ENCODE data around the gene CPT1B.

CPT1B gene

DNA sequence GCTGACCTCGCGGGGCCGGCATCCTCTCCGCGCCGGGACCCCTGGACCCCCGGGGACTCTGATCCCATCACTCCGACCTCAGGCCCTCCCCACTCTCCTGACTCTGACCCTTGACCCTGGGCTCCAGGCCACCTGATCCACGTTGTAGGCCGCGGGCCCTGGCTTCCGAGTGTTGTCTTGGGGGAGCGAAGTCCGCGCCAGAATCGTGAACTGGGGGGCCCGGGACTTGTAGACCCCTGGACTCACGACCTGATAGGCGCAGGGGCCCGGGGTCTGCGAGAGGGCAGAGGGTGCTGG, 47.7 kb downstream of the CPT1B start:
- DNase-seq (ENCODE audit: low read depth), result peak; percentile 37
- TF ChIP-seq, protein P1, sequence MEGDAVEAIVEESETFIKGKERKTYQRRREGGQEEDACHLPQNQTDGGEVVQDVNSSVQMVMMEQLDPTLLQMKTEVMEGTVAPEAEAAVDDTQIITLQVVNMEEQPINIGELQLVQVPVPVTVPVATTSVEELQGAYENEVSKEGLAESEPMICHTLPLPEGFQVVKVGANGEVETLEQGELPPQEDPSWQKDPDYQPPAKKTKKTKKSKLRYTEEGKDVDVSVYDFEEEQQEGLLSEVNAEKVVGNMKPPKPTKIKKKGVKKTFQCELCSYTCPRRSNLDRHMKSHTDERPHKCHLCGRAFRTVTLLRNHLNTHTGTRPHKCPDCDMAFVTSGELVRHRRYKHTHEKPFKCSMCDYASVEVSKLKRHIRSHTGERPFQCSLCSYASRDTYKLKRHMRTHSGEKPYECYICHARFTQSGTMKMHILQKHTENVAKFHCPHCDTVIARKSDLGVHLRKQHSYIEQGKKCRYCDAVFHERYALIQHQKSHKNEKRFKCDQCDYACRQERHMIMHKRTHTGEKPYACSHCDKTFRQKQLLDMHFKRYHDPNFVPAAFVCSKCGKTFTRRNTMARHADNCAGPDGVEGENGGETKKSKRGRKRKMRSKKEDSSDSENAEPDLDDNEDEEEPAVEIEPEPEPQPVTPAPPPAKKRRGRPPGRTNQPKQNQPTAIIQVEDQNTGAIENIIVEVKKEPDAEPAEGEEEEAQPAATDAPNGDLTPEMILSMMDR (IDR thresholded peaks at IDR 0.05; ENCODE audit: low read length, missing control alignments), result no peak
- peak overlapping the region; percentile 62 for H3K4me3 ChIP-seq (replicated peaks; ENCODE audit: low read depth, low read length)

DNA sequence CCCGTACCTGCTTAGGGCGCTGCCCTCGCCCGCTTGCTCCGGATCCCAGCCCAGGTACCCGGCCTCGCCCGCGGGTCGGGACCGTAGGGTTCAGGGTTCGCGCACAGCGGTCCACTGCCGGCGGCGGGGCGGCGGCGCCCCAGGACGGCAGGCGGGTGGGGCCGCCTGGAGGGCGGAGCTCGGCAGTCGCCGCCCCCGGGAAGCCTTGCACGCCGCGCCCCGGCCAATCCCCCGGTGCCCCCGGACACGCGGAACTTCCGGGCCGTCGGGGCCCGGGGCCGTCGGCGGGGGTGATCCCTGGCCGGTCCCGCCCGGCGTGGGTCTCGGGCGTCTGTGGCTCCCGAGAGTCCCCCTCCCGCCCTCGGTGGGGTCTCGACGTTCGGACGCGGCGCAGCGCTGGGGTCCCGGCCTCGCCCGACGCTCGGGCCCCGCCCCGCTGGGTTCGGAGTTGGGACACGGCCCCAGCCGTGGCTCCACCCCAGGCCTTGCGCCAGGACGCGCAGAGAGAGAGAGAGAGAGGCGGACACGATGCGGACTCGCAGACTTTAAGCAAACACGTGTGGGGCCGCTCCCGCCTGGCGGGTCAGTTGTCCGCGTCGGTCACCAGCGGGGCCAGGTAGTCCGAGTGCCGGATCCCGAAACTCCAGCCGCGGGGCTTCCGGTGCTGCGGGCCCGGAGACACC, 48.2 kb downstream of the CPT1B start, which contains the start of gene TYMP:
Gene TYMP, minus strand, starts transcription at position 116 of the 683 bp plus-strand sequence. CDS start 303 bp downstream, outside the sequence.
- TF ChIP-seq, protein P1 (IDR thresholded peaks at IDR 0.05; ENCODE audit: low read length, missing control alignments), result no peak
- H3K4me3 ChIP-seq (replicated peaks; ENCODE audit: low read depth, low read length), result peak within 1 kb of the TSS; percentile 62
- peak; percentile 88 for DNase-seq (ENCODE audit: low read depth)

DNA sequence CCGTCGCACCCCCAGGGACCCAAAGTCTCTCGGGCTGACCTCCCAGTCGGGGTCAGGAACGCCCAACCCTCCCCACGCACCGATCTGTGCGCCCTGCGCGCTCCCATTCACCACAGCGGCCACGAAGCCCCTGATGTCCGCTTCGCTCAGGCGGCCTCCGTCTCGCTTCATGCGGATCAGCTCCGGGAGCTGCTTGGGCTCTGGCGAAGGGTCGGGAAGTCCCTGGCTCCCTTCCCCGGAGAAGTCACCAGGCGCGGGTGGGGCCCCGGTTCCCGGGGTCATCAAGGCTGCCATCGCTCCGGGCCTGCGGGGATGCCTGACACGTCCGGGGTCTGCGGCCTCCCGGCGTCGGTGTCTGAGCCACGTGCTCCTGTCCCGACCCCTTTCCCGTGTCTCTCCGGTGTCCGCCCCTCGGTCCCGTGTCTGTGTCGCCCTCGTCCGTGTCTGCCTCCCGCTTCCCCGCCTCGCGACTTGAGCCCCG, 48.8 kb downstream of the CPT1B start:
- TF ChIP-seq, protein P1 (IDR thresholded peaks at IDR 0.05; ENCODE audit: low read length, missing control alignments), result no peak
- DNase-seq (ENCODE audit: low read depth), result no peak
- peak overlapping the region; percentile 62 for H3K4me3 ChIP-seq (replicated peaks; ENCODE audit: low read depth, low read length)

DNA sequence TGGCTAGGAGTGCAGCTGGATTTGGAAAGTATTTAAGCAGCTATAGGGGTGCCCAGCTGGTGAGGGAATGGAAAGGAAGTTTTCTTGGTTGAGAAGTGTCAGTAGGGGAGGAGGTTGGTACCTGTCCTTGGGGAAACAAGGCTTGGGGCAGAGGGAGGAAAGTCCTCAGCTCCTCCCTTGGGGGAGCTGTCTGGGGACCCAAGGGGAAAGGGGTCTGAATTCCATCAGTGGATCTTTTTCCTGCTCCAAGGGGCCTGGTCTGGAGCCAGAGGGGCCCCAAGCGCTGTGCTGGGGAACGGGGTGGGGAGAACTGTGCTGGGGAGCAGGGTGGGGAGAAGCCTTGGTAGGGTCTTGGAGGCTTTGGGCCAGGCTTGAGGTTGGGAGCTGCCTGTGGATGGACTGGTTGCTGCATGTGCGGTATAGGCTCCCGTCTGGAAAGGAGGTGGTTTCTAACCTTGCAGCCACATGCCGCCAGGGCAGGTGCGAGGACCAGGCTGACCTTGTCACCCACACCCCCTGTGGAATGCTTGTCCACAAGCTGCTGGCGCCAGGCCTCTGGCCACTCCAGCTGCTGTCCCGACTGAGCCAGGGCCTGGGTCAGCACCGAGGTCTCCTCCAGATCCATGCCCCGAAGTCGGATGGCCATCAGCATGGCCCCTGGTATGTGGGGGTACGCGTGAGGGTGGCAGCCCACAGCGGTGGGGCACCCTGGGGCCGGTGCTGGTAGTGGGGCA, 49.4 kb downstream of the CPT1B start:
- H3K4me3 ChIP-seq (replicated peaks; ENCODE audit: low read depth, low read length), result peak overlapping the region; percentile 62
- no peak for DNase-seq (ENCODE audit: low read depth)
- TF ChIP-seq, protein P1 (IDR thresholded peaks at IDR 0.05; ENCODE audit: low read length, missing control alignments), result no peak

DNA sequence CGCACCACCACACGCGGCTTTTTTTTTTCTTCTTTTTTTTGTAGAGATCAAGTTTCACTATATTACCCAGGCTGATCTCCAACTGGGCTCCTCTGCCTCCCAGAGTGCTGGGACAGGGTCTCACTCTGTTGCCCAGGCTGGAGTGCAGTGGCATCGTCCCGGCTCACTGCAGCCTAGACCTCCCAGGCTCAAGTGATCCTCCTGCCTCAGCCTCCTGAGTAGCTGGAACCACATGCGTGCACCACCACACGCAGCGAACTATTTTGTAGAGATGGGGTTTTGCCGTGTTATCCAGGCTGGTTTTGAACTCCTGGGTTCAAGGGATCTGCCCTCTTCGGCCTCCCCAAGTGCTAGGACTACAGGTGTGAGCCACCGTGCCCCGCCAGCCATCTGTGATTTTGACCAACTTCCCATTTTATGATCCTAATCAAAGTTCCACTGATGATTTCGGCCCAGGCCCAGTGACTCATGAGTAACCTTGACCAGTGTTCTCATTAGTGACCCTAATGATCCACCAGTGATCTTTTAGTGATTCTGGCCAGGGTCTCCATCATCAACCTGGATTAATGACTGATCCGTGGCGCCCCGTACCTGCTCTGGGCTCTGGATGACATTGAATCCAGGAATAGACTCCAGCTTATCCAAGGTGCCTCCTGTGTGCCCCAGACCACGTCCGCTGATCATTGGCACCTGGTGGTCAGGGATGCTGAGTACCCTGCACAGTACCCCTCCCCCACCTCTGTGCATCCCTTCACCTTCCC, 50.1 kb downstream of the CPT1B start:
- TF ChIP-seq, protein P1 (IDR thresholded peaks at IDR 0.05; ENCODE audit: low read length, missing control alignments), result no peak
- H3K4me3 ChIP-seq (replicated peaks; ENCODE audit: low read depth, low read length), result no peak overlapping the region
- no peak for DNase-seq (ENCODE audit: low read depth)

DNA sequence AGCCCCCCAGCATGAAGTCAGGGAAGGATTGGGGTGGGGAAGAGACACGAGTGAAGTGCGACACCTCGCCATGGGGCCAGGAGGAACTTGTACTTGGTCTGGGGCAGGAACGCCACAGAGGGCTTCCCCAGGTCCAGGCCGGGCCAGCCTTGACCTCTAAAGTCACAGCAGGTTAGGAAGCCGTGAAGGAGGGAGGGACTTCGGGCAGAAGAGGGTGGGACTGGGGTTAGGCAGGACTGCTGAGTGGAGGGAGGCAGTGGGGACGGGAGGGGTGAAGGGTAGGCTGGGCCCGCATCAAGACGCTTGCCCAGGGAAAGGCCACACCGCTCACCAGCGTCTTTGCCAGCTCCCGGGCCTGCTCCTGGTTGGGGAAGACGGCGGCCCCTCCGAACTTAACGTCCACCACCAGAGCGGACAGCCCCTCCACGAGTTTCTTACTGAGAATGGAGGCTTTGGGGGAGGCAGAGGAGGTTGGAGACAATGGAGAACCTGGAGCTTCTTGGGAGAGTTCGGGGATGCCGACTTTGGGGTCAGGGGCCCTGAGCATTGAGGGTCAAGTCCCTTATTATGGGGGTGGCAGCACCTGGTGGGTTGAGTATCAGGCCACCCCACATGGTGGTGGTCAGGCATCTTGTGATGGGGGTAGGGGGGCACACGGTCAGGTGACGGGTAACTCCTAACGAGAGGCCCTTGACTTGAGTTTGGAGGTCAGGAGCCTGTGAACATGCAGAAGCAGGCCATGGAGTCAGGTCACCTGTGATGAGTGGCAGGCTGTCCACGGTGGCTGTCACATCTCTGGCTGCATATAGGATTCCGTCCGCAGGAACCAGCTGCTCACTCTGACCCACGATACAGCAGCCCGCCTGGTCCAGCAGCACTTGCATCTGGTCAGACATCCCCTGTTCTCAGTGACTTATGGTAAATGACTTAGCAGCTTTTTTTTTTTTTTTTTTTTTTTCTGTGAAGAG, 51.1 kb downstream of the CPT1B start:
- peak overlapping the region; percentile 74 for H3K4me3 ChIP-seq (replicated peaks; ENCODE audit: low read depth, low read length)
- DNase-seq (ENCODE audit: low read depth), result peak; percentile 49

More for the DNA sequence above, 51.1 kb downstream of the CPT1B start:
- TF ChIP-seq, protein P1 (IDR thresholded peaks at IDR 0.05; ENCODE audit: low read length, missing control alignments), result no peak

Data from fibroblast of pulmonary artery (primary cell).